SU-DHL-6 (cell line): Measurements from ENCODE around the gene SCD.
"Not testable (repeated sequence)": the region's sequence is repeated elsewhere in the genome, so short reads cannot be mapped to it uniquely, and the experiment has no call there.

Experiments used
- H2AFZ ChIP-seq: fragments of 200-600 bp; sonication (generic); 2 replicates; pipeline ENCODE4 v1.6.1; 2014; ENCODE audit warnings: low read depth, mild to moderate bottlenecking, moderate library complexity, mixed read lengths, antibody characterized with exemption, low read length; ENCODE audit not compliant: severe bottlenecking
- H3F3A ChIP-seq: fragments of 200-600 bp; shearing (Covaris generic); 2 replicates; pipeline ENCODE4 v1.6.0; 2016; ENCODE audit warnings: antibody characterized with exemption, mild to moderate bottlenecking; ENCODE audit not compliant: insufficient read depth
- H3K27ac ChIP-seq: fragments of 200-600 bp; sonication (generic); 2 replicates; pipeline ENCODE4 v1.5.1; 2016; ENCODE audit warnings: low read depth, mild to moderate bottlenecking, low read length, moderate library complexity, mixed read lengths
- H3K27me3 ChIP-seq: fragments of 200-600 bp; sonication (generic), shearing (Covaris generic); 2 replicates; pipeline ENCODE4 v1.6.0; 2014; ENCODE audit warnings: mild to moderate bottlenecking, low read length
- H3K36me3 ChIP-seq: fragments of 200-600 bp; sonication (generic); 2 replicates; pipeline ENCODE4 v1.6.1; 2014; ENCODE audit warnings: mild to moderate bottlenecking, low read length, mixed read lengths
- H3K4me2 ChIP-seq: fragments of 300-600, 200-600 bp; shearing (Covaris generic), sonication (generic); 2 replicates; pipeline ENCODE4 v1.6.0; 2014; ENCODE audit warnings: low read length, low read depth, mild to moderate bottlenecking; ENCODE audit not compliant: poor library complexity, severe bottlenecking
- H3K4me3 ChIP-seq: fragments of 200-600 bp; sonication (generic); 2 replicates; pipeline ENCODE4 v1.5.1; 2014; ENCODE audit warnings: antibody characterized with exemption, low read length, mild to moderate bottlenecking, mixed read lengths; ENCODE audit not compliant: insufficient read depth, poor library complexity, severe bottlenecking
- H3K79me2 ChIP-seq: fragments of 200-600 bp; sonication (generic); 2 replicates; pipeline ENCODE4 v1.6.1; 2014; ENCODE audit warnings: mild to moderate bottlenecking, low read length, moderate library complexity; ENCODE audit not compliant: insufficient read depth
- H3K9ac ChIP-seq: fragments of 200-600 bp; sonication (generic); 2 replicates; pipeline ENCODE4 v1.7.0; 2014; ENCODE audit warnings: mild to moderate bottlenecking, low read length
- H3K9me2 ChIP-seq: fragments of 200-600 bp; sonication (generic); replicated peaks from 2 replicates; pipeline ENCODE4 v1.6.1; 2014; ENCODE audit warnings: low read length; ENCODE audit not compliant: insufficient read depth
- H3K9me3 ChIP-seq: fragments of 200-600 bp; sonication (generic); 2 replicates; pipeline ENCODE4 v1.6.1; 2014; ENCODE audit warnings: low read length, mixed read lengths; ENCODE audit not compliant: insufficient read depth
- H4K20me1 ChIP-seq: fragments of 200-600 bp; sonication (generic); 2 replicates; pipeline ENCODE4 v1.6.1; 2014; ENCODE audit warnings: low read depth, mild to moderate bottlenecking, antibody characterized with exemption, low read length, moderate library complexity, mixed read lengths
- CTCF ChIP-seq: fragments of 200-600 bp; sonication (generic); IDR thresholded peaks from one replicate; pipeline ENCODE4 v1.5.1; 2017; ENCODE audit warnings: antibody characterized with exemption, mild to moderate bottlenecking, low read length, moderate library complexity; ENCODE audit not compliant: insufficient read depth, poor library complexity, severe bottlenecking
- EZH2phosphoT487 ChIP-seq: fragments of 200-600 bp; sonication (generic), shearing (Covaris generic); conservative IDR thresholded peaks from 2 replicates; pipeline ENCODE4 v1.6.1; 2018; ENCODE audit warnings: mild to moderate bottlenecking, antibody characterized with exemption, low read length, moderate library complexity, mixed read lengths

The SCD gene

GRCh38 chr10:100374200-100374655 is 27.2 kb downstream of the SCD start:
- Histone ChIP-seq H3F3A (peaks cover 11% of the 10 kb centered on the region; the same call in 1 of the 2 replicates), H3K9me3 (no peaks in the 10 kb centered on the region), H3K4me3 (peak overlapping the region; percentile 65), H3K9me2 (no peaks in the 10 kb centered on the region), H3K4me2 (peak overlapping the region; percentile 76), H3K9ac (peak overlapping the region; percentile 80), H3K79me2 (peaks cover 16% of the 10 kb centered on the region; the same call in 1 of the 2 replicates), H2AFZ (peak overlapping the region; percentile 75), H3K27ac (peak overlapping the region; percentile 83), H3K27me3 (no peaks in the 10 kb centered on the region), H4K20me1 (no peaks in the 10 kb centered on the region), H3K36me3 (no peaks in the 10 kb centered on the region)
- TF ChIP-seq CTCF (no peak), EZH2phosphoT487 (no peak)

- Histone ChIP-seq H3K79me2 (peaks cover 16% of the 10 kb centered on the region; the same call in 1 of the 2 replicates), H3K4me2 (peak overlapping the region; percentile 76), H3F3A (peaks cover 11% of the 10 kb centered on the region; the same call in 1 of the 2 replicates), H3K27ac (peak overlapping the region; percentile 83), H3K9ac (peak overlapping the region; percentile 80), H3K4me3 (peak overlapping the region; percentile 65)
- H3K9me3 ChIP-seq, H3K27me3 ChIP-seq, H3K36me3 ChIP-seq, H4K20me1 ChIP-seq, H3K9me2 ChIP-seq, H2AFZ ChIP-seq: not testable (repeated sequence)
Measured at GRCh38 chr10:100374677-100375353, 27.8 kb downstream of the SCD start.

GRCh38 chr10:100376656-100377055 is 29.6 kb downstream of the SCD start:
- peaks cover 16% of the 10 kb centered on the region; the same call in 1 of the 2 replicates for H3K79me2 ChIP-seq
- not testable (repeated sequence) for H3F3A ChIP-seq, H4K20me1 ChIP-seq, H3K9ac ChIP-seq, H3K27me3 ChIP-seq, H2AFZ ChIP-seq, H3K4me3 ChIP-seq, H3K9me3 ChIP-seq, H3K9me2 ChIP-seq, H3K4me2 ChIP-seq, H3K27ac ChIP-seq, H3K36me3 ChIP-seq

- H3K4me2 ChIP-seq: no peak overlapping the region
- H3K9ac ChIP-seq: no peak overlapping the region
- no peaks in the 10 kb centered on the region for H4K20me1 ChIP-seq
- peaks cover 16% of the 10 kb centered on the region; the same call in 1 of the 2 replicates for H3K79me2 ChIP-seq
- no peak overlapping the region for H2AFZ ChIP-seq
- H3K27me3 ChIP-seq: no peaks in the 10 kb centered on the region
- H3F3A ChIP-seq: peaks cover 4% of the 10 kb centered on the region; the same call in 1 of the 2 replicates
- H3K9me3 ChIP-seq: no peaks in the 10 kb centered on the region
- H3K4me3 ChIP-seq: no peak overlapping the region
- H3K36me3 ChIP-seq: no peaks in the 10 kb centered on the region
- H3K9me2 ChIP-seq: no peaks in the 10 kb centered on the region
- TF ChIP-seq CTCF (no peak), EZH2phosphoT487 (no peak)
- no peak overlapping the region for H3K27ac ChIP-seq
Measured at GRCh38 chr10:100377830-100378229, 30.8 kb downstream of the SCD start.
